GM15510 (cell line): ENCODE results near the gene HERPUD2.

Experiments
- POLR2A ChIP-seq: IDR thresholded peaks from 3 replicates; pipeline ENCODE4 v1.6.1; 2011; ENCODE audit warnings: borderline replicate concordance; ENCODE audit not compliant: insufficient read length; ENCODE audit errors: extremely low read depth

Gene HERPUD2

DNA sequence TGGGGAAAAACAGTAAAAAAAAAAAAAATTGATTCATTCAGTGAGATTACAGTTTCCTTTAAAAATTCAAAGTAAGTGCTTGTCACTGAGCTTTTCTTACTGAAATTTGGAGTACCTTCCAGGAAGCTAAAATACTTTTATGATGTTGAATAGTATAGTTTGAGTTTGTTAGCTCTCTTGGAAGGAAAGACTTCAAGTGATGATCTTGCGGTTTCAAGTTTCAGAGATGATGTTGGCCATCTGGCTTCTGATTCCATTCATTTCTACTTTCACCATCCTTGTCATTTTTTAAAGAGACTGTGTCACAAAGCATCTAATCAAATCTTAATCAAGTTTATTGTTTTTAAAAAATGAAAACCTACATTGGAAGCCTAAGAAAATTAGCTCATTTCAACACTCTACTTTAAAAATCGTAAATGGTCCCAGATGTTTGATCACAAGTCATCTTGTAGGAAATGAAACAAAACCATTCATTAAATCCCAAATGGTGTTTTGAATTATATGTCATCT is 4.9 kb upstream of the HERPUD2 start:
- no peak for TF ChIP-seq POLR2A

DNA sequence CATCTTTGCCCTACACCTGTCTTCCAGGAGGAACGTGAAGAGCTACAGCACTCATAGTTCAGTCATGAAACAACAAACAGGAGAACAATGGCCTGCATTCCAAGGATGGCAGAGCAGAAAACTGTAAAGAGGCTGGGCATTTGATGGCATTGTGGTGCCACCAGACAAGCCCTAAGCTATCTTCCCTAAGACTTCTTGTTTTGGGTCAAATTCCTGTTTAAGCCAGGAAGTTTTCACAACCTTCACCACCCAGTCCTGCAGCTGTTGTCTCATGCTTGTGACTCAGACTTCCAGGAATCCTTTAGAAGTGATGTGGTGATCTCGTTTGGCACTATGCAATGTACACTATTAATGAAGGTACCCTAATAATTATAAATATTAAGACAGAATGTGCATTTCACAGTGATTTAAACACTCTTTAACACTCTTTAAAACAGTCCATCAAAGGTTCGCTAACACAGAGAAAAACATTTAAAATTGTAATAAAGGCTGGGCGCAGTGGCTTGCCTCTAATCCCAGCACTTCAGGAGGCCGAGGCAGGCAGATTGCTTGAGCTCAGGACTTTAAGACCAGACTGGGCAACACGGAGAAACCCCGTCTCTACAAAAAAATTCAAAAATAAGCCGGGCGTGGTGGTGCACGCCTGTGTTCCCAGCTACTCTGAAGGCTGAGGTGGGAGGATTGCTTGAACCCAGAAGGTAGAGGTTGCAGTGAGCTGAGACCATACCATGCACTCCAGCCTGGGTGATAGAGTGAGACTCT is 2.7 kb upstream of the HERPUD2 start:
- no peak for TF ChIP-seq POLR2A

- TF ChIP-seq POLR2A = no peak
Observed at GRCh38 chr7:35695987-35696386, 1.1 kb upstream of the HERPUD2 start.

GRCh38 chr7:35695473-35695850 is 527 bp upstream of the HERPUD2 start:
- TF ChIP-seq POLR2A = no peak

DNA sequence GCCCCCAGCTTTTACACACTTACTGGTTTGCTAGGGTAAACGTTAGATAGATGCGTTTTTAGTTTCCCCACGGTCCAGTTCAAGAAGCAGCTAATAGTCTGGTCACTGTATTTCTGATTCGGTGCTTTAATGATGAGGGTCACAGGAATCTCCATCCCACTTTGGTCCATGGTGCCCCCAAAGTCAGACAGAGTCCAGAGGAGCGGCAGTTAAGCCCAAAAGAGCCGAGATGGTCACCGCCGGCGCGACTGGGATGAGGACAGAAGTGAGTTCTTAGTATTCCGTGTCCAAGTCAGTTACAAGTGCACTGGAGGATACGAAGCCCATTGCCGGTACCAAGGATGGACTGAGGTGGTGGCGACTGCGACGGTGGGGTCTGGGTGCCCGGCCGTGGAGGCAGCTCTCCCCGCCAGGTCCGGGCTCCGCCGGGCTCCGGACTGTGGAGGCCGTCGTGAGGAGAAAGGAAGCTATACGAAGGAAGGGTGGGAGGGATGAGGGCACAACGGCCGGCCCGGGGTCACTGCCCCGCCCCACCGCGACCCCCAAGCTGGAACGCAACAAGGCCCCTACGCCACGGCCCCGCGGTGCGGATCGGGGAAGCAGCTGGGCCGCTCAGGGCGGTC is 663 bp downstream of the HERPUD2 start:
- no peak for TF ChIP-seq POLR2A

- no peak for TF ChIP-seq POLR2A
Observed at GRCh38 chr7:35691827-35692307, 3.1 kb downstream of the HERPUD2 start.

DNA sequence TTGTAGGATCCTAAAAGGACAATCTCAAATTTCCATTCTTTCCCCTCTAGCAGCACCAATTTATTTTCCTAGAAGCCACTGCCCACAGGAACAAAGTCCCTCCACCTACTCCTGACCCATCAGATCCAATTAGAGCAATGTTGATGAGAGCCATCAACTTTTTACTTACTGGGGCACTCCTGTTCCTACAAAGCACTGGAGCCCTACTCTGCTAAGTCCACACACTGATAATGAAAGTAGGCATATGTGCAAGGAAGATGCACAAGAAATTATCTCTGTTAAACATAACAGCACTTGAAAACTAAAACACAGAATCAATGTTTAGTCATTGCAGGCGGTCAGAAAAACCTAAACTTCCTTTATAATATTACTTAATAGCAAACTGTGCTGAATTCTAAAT is 3.6 kb downstream of the HERPUD2 start:
- no peak for TF ChIP-seq POLR2A

- TF ChIP-seq POLR2A = no peak
Observed at GRCh38 chr7:35685781-35686180, 9.2 kb downstream of the HERPUD2 start.

DNA sequence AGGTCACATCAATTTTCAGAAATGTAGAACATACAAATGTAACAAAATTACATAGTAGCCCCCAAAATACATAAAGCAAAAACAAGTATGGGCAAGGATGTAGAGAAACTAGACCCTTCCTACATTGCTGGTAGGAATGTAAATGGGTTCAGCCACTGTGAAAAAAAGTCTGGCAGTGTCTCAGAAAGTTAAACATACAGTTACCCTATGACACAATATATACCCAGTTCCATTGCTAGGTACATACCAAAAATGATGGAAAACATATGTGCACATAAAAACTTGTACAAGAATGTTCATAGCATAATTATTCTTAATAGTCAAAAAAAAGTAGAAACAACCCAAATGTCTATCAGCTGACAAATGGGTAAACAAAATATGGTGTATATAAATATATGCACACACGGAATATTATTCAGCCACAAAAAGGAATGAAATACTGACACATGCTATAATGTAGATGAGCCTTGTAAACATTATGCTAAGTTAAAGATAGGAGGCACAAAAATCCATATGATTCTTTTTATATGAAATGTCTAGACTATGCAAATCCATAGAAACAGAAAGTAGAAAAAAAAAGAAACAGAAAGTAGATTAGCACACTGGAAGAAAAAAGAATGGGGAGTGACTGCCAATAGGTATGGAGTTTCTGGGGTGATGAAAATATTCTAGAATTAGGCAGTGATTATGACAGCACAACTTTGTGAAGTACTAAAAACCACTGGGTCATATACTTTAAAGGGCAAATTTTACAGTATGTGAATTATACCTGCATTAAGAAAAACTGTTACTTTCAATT is 13.5 kb downstream of the HERPUD2 start:
- TF ChIP-seq POLR2A = no peak

- TF ChIP-seq POLR2A = no peak
Observed at GRCh38 chr7:35680403-35681013, 14.4 kb downstream of the HERPUD2 start.

DNA sequence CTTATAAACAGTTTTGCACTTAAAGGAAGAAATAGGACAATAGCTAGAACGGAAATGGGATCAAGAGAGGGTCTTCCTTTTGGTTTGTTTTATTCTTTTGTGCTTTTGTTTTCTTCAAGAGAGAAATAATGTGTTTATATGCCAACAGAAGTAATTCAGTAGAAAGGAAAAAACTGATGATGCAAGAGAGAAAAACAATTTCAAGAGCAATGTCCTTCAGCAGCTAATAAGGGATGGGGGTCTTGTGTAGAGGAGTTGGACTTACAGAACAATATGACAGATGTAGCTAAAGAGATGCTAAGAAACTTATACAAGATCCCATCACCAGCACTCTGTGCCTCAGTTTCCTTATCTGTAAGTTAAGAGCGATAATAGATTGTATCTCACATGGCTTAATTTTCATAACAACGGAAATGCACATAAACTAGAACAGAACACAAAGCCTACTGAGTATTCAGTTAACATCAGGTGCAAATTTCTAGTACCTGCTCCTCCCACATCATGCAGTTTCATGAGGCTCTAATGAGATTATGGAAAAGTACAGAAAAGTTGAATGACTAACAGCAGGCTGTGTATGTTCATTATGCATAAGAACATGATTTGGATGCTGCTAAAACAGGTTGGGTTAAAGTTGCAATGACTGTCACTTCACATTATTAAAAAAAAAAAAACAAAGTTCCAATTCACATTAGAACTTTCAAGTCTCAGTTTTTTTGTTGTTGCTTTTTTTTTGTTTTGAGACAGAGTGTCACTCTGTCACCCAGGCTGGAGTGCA is 17.2 kb downstream of the HERPUD2 start:
- TF ChIP-seq POLR2A = no peak

GRCh38 chr7:35676211-35676610 is 18.7 kb downstream of the HERPUD2 start:
- TF ChIP-seq POLR2A = no peak

DNA sequence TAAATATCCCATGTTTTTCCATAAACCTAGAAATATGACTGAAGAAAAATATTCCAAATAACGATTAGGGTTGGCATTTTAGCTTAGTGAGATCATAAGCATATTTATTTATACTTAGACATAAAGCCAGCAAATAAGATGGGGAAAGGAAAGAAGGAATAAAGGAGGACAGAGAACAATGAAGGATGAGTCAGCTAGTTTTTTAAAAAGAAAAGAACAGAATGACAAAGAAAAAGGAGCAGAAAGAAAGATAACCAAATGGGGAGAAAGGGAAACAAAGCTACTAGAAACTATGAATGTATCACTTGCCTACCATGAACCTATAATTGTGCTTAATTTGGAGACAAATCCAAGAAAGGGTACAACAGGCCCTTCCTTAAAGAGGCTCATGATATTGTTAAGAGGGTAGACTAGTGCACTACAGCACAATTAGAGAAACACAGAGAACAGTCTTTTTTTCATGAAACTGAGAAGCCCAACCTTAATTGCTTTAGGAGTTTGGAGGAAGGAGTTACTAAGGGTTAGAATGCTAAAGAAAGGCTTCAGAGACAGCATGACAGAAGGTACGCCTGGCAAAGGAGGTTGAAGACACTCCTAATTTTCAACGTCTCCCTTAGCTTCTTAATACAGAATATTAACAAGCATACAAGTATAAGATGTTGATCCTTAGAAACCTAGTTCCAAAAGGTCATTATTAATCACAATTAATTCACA is 23.9 kb downstream of the HERPUD2 start:
- TF ChIP-seq POLR2A = no peak
